ENCODE results near the gene LRRC56. TPM values are rescaled to one million over a fixed set of nuclear protein-coding genes. Genes with fewer than 3 reads are reported as not detected.

LRRC56 gene
- total RNA-seq, 1 experiment from 2014 or later = 3.4 TPM

DNA sequence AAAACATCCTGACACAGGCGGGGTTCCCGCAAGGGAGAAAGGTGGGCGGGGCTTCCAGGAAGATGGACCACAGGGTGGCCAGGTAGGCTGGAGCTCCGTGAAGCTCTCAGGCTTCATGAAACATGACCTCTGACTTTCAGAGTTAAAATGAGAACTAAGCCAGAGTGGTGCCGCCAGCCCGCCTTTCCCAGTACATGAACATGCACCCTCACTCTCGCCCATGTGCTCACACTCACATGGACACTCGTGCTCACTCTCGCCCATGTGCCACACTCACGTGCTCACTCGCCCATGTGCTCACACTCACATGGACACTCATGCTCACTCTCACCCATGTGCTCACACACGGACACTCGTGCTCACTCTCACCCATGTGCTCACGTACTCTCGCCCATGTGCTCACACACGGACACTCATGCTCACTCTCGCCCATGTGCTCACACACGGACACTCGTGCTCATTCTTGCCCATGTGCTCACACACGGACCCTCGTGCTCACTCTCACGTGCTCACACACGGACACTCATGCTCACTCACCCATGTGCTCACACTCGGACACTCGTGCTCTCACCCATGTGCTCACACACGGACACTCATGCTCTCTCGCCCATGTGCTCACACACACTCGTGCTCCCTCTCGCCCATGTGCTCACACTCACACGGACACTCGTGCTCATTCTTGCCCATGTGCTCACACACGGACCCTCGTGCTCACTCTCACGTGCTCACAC, 40.3 kb upstream of the LRRC56 start:
- H3K27me3 ChIP-seq (ENCODE audit: insufficient read depth, low read length) = no peaks in the 10 kb centered on the region
- peaks cover 12% of the 10 kb centered on the region in 2 experiments for H3K9me3 Mint-ChIP-seq

More for the DNA sequence above, 40.3 kb upstream of the LRRC56 start:
- no peak overlapping the region for H3K4me3 Mint-ChIP-seq
- no peaks in the 10 kb centered on the region for H3K79me2 ChIP-seq (ENCODE audit: insufficient read depth, low read length)
- H3K4ac ChIP-seq (ENCODE audit: low read depth, low read length) = no peak overlapping the region
- no peak overlapping the region for H3K56ac ChIP-seq (ENCODE audit: insufficient read length, low read depth, low read length)
- no peaks in the 10 kb centered on the region for H3K4me1 ChIP-seq (ENCODE audit: insufficient read depth, low read length)
- H3K4me2 ChIP-seq (ENCODE audit: insufficient read depth, insufficient read length, low read length) = no peak overlapping the region
- no peak overlapping the region for H3T11ph ChIP-seq (ENCODE audit: low read length)
- no peak overlapping the region for H4K5ac ChIP-seq (ENCODE audit: insufficient read length, low read depth, low read length)
- peak overlapping the region; percentile 58 to 91 (median 75); a peak in 5 of 7 replicates for H3K27ac Mint-ChIP-seq
- no peak for DNase-seq
- no peak overlapping the region for H2BK20ac ChIP-seq (ENCODE audit: low read depth, low read length, poor library complexity, severe bottlenecking)
- H2BK5ac ChIP-seq (ENCODE audit: insufficient read length, low read length) = no peak overlapping the region
- H4K20me1 ChIP-seq (ENCODE audit: control insufficient read depth, insufficient read depth, insufficient read length) = no peaks in the 10 kb centered on the region
- no peak overlapping the region for H2AK5ac ChIP-seq (ENCODE audit: insufficient read length, low read length)
- H3K23ac ChIP-seq (ENCODE audit: insufficient read length, low read depth, low read length) = no peak overlapping the region
- H2BK15ac ChIP-seq (ENCODE audit: low read depth, low read length) = no peak overlapping the region
- H3K27ac ChIP-seq (ENCODE audit: insufficient read length, low read depth, low read length) = no peak overlapping the region
- H3K27me3 Mint-ChIP-seq (ENCODE audit: low read depth) = peaks cover 4% of the 10 kb centered on the region; the same call in 1 of the 2 replicates
- peaks cover 42 to 74% (median 67%) of the 10 kb centered on the region in 3 experiments for H3K36me3 Mint-ChIP-seq (ENCODE audit: insufficient read depth in 1 of 3, low read depth in 3 of 3)
- no peaks in the 10 kb centered on the region for H3K23me2 ChIP-seq (ENCODE audit: insufficient read length, low read depth, low read length, poor library complexity, severe bottlenecking)
- H3K14ac ChIP-seq (ENCODE audit: insufficient read depth, low read length) = no peak overlapping the region
- WGBS (ENCODE audit: extremely low coverage, insufficient read length, low lambda C conversion rate) = no CpG with 5 or more reads among the region's 34 CpGs
- H2BK12ac ChIP-seq (ENCODE audit: insufficient read length, low read depth, low read length) = no peak overlapping the region
- H3K79me1 ChIP-seq (ENCODE audit: insufficient read depth, low read depth, low read length, poor library complexity, severe bottlenecking) = no peaks in the 10 kb centered on the region
- H3K9ac ChIP-seq (ENCODE audit: extremely low read depth, insufficient read length, low read length) = no peak overlapping the region
- H2AFZ ChIP-seq (ENCODE audit: low read length) = no peak overlapping the region
- no peaks in the 10 kb centered on the region for H3K4me1 Mint-ChIP-seq
- no peak overlapping the region for H4K91ac ChIP-seq (ENCODE audit: insufficient read length, low read depth, low read length)
- H4K8ac ChIP-seq (replicated peaks; ENCODE audit: insufficient read length, low read depth, low read length) = no peak overlapping the region
- no peak overlapping the region for H2BK120ac ChIP-seq (ENCODE audit: low read depth, low read length, poor library complexity, severe bottlenecking)
- TF ChIP-seq, protein P1, sequence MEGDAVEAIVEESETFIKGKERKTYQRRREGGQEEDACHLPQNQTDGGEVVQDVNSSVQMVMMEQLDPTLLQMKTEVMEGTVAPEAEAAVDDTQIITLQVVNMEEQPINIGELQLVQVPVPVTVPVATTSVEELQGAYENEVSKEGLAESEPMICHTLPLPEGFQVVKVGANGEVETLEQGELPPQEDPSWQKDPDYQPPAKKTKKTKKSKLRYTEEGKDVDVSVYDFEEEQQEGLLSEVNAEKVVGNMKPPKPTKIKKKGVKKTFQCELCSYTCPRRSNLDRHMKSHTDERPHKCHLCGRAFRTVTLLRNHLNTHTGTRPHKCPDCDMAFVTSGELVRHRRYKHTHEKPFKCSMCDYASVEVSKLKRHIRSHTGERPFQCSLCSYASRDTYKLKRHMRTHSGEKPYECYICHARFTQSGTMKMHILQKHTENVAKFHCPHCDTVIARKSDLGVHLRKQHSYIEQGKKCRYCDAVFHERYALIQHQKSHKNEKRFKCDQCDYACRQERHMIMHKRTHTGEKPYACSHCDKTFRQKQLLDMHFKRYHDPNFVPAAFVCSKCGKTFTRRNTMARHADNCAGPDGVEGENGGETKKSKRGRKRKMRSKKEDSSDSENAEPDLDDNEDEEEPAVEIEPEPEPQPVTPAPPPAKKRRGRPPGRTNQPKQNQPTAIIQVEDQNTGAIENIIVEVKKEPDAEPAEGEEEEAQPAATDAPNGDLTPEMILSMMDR (conservative IDR thresholded peaks at IDR 0.05) = no peak
- H3K9me3 ChIP-seq (ENCODE audit: control insufficient read depth, low read depth, low read length) = no peaks in the 10 kb centered on the region
- no peak overlapping the region for H3K18ac ChIP-seq (ENCODE audit: insufficient read length, low read depth, low read length)
